ENCODE results near the gene MAB21L3.

DNA sequence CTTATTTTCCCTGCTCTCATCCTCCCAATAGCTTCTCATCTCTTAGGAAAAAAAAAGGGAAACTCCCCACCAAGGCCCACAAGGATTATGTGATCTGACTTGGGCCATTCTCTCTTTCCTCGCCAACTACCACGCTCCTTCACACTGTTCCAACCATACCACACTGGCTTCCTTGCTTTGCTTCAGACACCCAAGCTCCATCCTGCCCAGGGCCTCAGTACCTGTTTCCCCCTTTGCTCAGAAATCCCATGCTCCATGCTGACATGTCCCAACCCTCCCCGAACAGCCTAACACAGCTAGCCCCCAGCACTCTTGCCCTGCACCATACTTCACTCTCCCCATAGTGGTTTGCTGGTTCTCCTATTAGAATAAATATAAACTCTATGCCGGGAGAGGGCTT is 39.2 kb downstream of the MAB21L3 start:
- TF ChIP-seq POLR2AphosphoS5 (IDR thresholded peaks at IDR 0.05) (no peak), POLR2A (IDR thresholded peaks at IDR 0.05) (no peak)
- TF ChIP-seq, protein P1, sequence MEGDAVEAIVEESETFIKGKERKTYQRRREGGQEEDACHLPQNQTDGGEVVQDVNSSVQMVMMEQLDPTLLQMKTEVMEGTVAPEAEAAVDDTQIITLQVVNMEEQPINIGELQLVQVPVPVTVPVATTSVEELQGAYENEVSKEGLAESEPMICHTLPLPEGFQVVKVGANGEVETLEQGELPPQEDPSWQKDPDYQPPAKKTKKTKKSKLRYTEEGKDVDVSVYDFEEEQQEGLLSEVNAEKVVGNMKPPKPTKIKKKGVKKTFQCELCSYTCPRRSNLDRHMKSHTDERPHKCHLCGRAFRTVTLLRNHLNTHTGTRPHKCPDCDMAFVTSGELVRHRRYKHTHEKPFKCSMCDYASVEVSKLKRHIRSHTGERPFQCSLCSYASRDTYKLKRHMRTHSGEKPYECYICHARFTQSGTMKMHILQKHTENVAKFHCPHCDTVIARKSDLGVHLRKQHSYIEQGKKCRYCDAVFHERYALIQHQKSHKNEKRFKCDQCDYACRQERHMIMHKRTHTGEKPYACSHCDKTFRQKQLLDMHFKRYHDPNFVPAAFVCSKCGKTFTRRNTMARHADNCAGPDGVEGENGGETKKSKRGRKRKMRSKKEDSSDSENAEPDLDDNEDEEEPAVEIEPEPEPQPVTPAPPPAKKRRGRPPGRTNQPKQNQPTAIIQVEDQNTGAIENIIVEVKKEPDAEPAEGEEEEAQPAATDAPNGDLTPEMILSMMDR (IDR thresholded peaks at IDR 0.05): no peak

All from suprapubic skin (tissue), 4 donors.